Liver (tissue), 9 donors: ENCODE results near the gene GALNT16. TPM values are rescaled to one million over a fixed set of nuclear protein-coding genes. Genes with fewer than 3 reads are reported as not detected.

Experiments
- DNase-seq: peaks from one replicate; pipeline ENCODE4 v3.0.0-alpha.2; 2017; ENCODE audit warnings: low spot score
- H3K27ac ChIP-seq, 2 donors: one replicate each; pipeline ENCODE4 v1.7.0; 2013; ENCODE audit warnings: inconsistent platforms in 2 of 2, low read length in 2 of 2, control low read depth in 1 of 2, low read depth in 1 of 2, mild to moderate bottlenecking in 1 of 2
- H3K27me3 ChIP-seq, 4 donors: one replicate each; pipeline versions ENCODE4 v1.6.1 to v1.7.0; 2013; ENCODE audit warnings: low read length in 3 of 4, inconsistent platforms in 1 of 4, mild to moderate bottlenecking in 1 of 4, moderate library complexity in 1 of 4; ENCODE audit not compliant: control insufficient read depth in 4 of 4, insufficient read depth in 4 of 4
- H3K36me3 ChIP-seq, 4 donors: one replicate each; pipeline versions ENCODE4 v1.6.1 to v1.7.0; 2013; ENCODE audit warnings: low read length in 3 of 4, mild to moderate bottlenecking in 3 of 4, low read depth in 1 of 4, moderate library complexity in 1 of 4; ENCODE audit not compliant: control insufficient read depth in 4 of 4, insufficient read depth in 3 of 4
- H3K4me1 ChIP-seq, 4 donors: one replicate each; pipeline versions ENCODE4 v1.6.1 to v1.7.0; 2013; ENCODE audit warnings: low read length in 3 of 4, mild to moderate bottlenecking in 3 of 4, moderate library complexity in 1 of 4; ENCODE audit not compliant: control insufficient read depth in 4 of 4, insufficient read depth in 4 of 4
- H3K4me3 ChIP-seq, 3 donors: one replicate each; pipeline versions ENCODE4 v1.6.1 to v1.7.0; 2013; ENCODE audit warnings: low read length in 3 of 3, control low read depth in 1 of 3, low read depth in 1 of 3, mild to moderate bottlenecking in 1 of 3
- H3K9ac ChIP-seq, 2 donors: one replicate each; pipeline ENCODE4 v1.7.0; 2013; ENCODE audit warnings: low read length in 2 of 2, mild to moderate bottlenecking in 2 of 2, moderate library complexity in 2 of 2, control low read depth in 1 of 2, low read depth in 1 of 2
- H3K9me3 ChIP-seq, 4 donors: one replicate each; pipeline versions ENCODE4 v1.6.1 to v1.7.0; 2013; ENCODE audit warnings: low read length in 3 of 4; ENCODE audit not compliant: control insufficient read depth in 4 of 4
- ATF3 ChIP-seq: IDR thresholded peaks from 2 replicates; pipeline ENCODE4 v1.6.1; 2016; ENCODE audit warnings: antibody characterized with exemption
- CTCF ChIP-seq: fragments of 150-350 bp; IDR thresholded peaks from 2 replicates; pipeline ENCODE4 v1.5.1; 2017; ENCODE audit warnings: improper control_type of control experiment, low read depth, low read length; ENCODE audit not compliant: missing input control
- FOXA1 ChIP-seq: IDR thresholded peaks from 2 replicates; pipeline ENCODE4 v1.6.1; 2016; ENCODE audit warnings: antibody characterized with exemption
- FOXA2 ChIP-seq: IDR thresholded peaks from 2 replicates; pipeline ENCODE4 v1.6.1; 2016; ENCODE audit warnings: antibody characterized with exemption
- HNF4A ChIP-seq, 2 donors: conservative IDR thresholded peaks; 2 replicates each; pipeline ENCODE4 v1.6.1; 2016; ENCODE audit warnings: antibody characterized with exemption in 2 of 2, mild to moderate bottlenecking in 2 of 2
- HNF4G ChIP-seq: IDR thresholded peaks from 2 replicates; pipeline ENCODE4 v1.6.1; 2016; ENCODE audit warnings: antibody characterized with exemption
- JUND ChIP-seq, 2 donors: IDR thresholded peaks; 2 replicates each; pipeline ENCODE4 v1.6.1; 2016; ENCODE audit warnings: antibody characterized with exemption in 2 of 2
- MAX ChIP-seq: IDR thresholded peaks from 2 replicates; pipeline ENCODE4 v1.6.1; 2016; ENCODE audit warnings: antibody characterized with exemption
- NR2F2 ChIP-seq: IDR thresholded peaks from 2 replicates; pipeline ENCODE4 v1.6.1; 2016; ENCODE audit warnings: antibody characterized with exemption
- SP1 ChIP-seq: IDR thresholded peaks from 2 replicates; pipeline ENCODE4 v1.6.1; 2018; ENCODE audit warnings: antibody characterized with exemption, mild to moderate bottlenecking
- TAF1 ChIP-seq: conservative IDR thresholded peaks from 2 replicates; pipeline ENCODE4 v1.6.1; 2016; ENCODE audit warnings: antibody characterized with exemption, mild to moderate bottlenecking
- YY1 ChIP-seq: IDR thresholded peaks from 2 replicates; pipeline ENCODE4 v1.6.1; 2016; ENCODE audit warnings: antibody characterized with exemption, mild to moderate bottlenecking
- ZBTB33 ChIP-seq: IDR thresholded peaks from 2 replicates; pipeline ENCODE4 v1.6.1; 2016; ENCODE audit warnings: antibody characterized with exemption
- WGBS: extraction: QIAGEN DNeasy Blood & Tissue Kit; methylation state at CpG from one replicate; pipeline ENCODE4 v1.1.7; 2013; 5-methylcytosine and 5-hydroxymethylcytosine counted together
- polyA plus RNA-seq, 2 donors: library from polyadenylated mRNA; stranded (reverse) in 1 of 2; unstranded in 1 of 2; fragments of 200-250 nt in 1 of 2; fragments of >200 nt in 1 of 2; fragmentation: Nextera tagmentation in 1 of 2; extraction: Ambion mirVana in 1 of 2; gene quantifications; one replicate each; pipeline versions ENCODE4 v1.2.1 to v1.2.3, GENCODE V29; 2013 to 2015
- total RNA-seq, 2 donors: library from RNA; depleted of rRNA; stranded (reverse); fragments of >200 nt; gene quantifications; one replicate each; pipeline ENCODE4 v1.2.3, GENCODE V29; 2014
- donor health status: healthy.
- donor health status: healthy.
- donor health status: healthy.
- donor health status: healthy.
- donor health status: healthy.

Gene GALNT16
- total and polyA plus RNA-seq, 4 donors, result 0.25 to 1.2 (median 0.71) TPM

DNA sequence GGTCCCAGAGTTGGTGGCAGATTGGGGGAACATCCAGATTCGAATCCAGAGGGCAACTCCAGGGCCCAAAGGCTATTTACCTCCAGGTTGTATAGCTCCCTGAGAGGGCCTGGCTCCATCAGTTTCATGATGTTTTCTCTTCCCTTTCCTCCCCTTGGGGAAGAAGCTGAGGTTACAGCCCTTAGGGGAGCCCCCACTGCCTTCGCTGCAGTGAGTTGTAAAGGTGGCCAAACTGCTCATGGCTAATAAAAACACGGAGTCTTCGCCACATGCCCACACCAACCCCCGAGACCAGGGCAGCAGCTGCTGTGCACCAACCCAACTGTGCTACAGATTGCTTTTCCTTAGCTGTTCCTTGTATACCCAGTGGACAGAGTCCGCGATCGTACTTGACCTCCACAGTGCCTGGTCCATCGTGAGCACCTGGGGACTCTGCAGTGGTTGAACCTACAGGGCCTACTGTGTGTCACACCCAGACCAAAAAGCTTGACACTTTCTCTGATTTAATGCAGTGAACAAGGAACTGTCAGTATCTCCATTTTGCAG is 20.9 kb downstream of the GALNT16 start:
- no peak for DNase-seq
- no peak for TF ChIP-seq ATF3
- TF ChIP-seq FOXA2, result no peak
- no peak for TF ChIP-seq CTCF
- no peak for TF ChIP-seq NR2F2
- TF ChIP-seq MAX, result no peak
- no peak for TF ChIP-seq TAF1
- Histone ChIP-seq H3K27me3 (no peaks in the 10 kb centered on the region), H3K36me3 (no peaks in the 10 kb centered on the region), H3K4me3 (no peak overlapping the region), H3K9me3 (no peaks in the 10 kb centered on the region), H3K9ac (no peak overlapping the region), H3K4me1 (peaks cover 0 to 1% (median under 1%) of the 10 kb centered on the region in 4 donors), H3K27ac (no peak overlapping the region)
- 90% methylated on average over 9 of the region's 9 CpGs for WGBS

GRCh38 chr14:69281450-69282169 is 21.7 kb downstream of the GALNT16 start:
- TF ChIP-seq TAF1 (no peak), YY1 (no peak), MAX (no peak), SP1 (no peak), HNF4G (no peak), FOXA1 (no peak), ATF3 (no peak), JUND (IDR thresholded peaks at IDR 0.05) (no peak), ZBTB33 (no peak), NR2F2 (no peak), HNF4A (conservative IDR thresholded peaks at IDR 0.05) (no peak), FOXA2 (no peak)
- H3K9ac ChIP-seq, result no peak overlapping the region
- no peak overlapping the region for H3K4me3 ChIP-seq
- H3K27ac ChIP-seq, result no peak overlapping the region
- DNase-seq, result no peak
- H3K9me3 ChIP-seq, result no peaks in the 10 kb centered on the region
- H3K4me1 ChIP-seq, result peaks cover 0 to 4% (median 2%) of the 10 kb centered on the region in 4 donors
- no peaks in the 10 kb centered on the region for H3K27me3 ChIP-seq
- WGBS, result 76% methylated on average over 10 of the region's 10 CpGs
- H3K36me3 ChIP-seq, result no peaks in the 10 kb centered on the region
